K562 treated with DMSO at 1 percent for 4 hours (cell line): ENCODE results near the gene AGR2. TPM values are rescaled to one million over a fixed set of nuclear protein-coding genes. Genes with fewer than 3 reads are reported as not detected.

Experiments used
- total RNA-seq: library from RNA; unstranded; fragments of 300-600 nt; gene quantifications from 2 replicates; pipeline ENCODE4 v1.2.3, GENCODE V29; 2022; ENCODE audit not compliant: insufficient read depth

The AGR2 gene
- not detected in 2 replicates for total RNA-seq

DNA sequence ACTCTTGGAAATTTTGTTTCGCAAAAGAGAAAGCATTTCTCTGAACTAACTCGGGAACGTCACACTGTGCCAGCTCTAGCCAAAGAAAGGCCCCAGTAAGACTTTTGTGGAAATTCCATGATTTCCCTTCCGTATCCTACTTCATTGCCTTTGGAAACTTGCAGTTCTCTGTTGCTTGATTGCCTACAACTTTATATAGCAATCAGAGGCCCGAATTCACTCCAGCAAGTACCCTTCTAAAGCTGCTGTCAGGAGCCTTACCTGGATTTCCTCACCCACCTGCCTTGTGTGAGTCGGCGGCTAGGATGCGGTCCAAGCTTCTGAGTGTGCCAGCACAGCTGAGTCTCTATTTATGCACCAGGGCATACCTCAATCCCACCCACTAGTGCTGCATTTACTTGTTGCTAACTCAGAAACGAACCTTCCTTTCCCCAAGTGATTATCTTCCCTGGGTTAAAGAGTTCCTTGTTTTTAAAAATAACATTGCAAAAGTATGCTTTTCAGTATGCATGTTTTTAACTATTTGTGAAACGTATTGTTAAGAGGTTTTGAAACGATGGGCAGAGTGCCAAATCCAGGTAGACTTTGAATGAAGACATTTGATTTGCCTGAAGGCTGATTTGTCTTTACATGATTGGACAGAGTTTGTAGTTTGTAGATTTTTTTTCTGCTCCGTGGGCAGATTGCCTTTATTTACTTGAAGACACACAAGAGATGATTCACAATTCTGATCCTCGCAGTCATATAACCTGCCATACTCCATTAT, at the start of gene AGR2:
TSS of gene AGR2 (minus strand) at position 326 of the 766 bp plus-strand sequence. CDS start 3,203 bp downstream, outside the sequence.

GRCh38 chr7:16753102-16753931, 51.5 kb downstream of the AGR2 start, which contains the start of gene TSPAN13:
Gene TSPAN13, plus strand, starts transcription at chr7:16753755. Its CDS starts 213 bp downstream, at chr7:16753968.

Other genes starting within 250 kb of the AGR2 start
- 20.9 and 22.5 TPM in 2 replicates for gene ANKMY2, start 159.2 kb downstream of the AGR2 start, total RNA-seq
- gene BZW2, start 158.8 kb downstream of the AGR2 start, total RNA-seq, result 67.3 and 73.0 TPM in 2 replicates
- 21.9 and 26.8 TPM in 2 replicates for gene TSPAN13, start 51.2 kb downstream of the AGR2 start, total RNA-seq
- not detected in 2 replicates for gene AGR3, start 77.0 kb upstream of the AGR2 start, total RNA-seq